ENCODE data around the gene RPS6KB1.

DNA sequence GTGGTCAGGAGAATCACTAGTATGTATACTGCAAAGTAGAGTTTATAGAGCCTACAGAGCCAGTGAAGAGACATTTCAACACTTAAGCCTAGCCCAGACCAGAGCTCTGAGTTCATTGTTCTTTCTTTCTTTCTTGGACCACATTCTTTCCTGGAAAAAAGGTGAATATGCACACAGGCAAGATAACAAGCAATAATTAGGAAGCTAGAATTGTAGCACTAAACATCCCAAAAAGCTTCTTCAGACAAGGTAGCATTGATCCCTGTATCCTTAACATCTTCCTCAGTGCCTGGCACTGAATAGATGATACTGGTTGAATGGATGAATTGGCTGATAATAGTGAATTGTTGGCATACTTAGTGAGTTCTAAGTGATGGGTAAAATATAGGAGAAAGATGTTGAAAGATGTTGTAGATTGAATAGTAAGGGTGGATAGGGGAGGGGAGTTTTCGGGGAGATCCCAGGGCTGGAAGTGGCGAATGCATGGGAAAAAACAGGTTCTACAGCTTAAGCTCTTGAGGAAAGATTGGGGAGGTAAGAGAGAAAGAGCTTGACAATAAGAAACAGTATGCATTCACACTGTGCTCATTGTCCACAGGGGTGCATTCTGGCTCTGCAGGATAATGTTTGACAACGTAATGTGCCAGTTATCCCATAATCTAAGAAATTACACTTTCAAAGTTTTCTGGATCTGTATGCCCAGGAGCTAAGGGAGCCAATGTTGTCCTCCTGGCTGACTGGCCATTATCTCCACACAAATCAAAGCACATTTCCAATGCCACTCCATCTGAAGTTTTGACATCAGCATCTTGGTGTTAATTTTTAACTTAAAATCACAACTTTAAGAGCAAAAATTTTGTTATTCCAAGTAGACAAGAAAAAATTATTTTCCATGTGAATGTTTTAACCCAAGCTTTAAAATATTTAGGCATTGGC lies 35.8 kb upstream of the RPS6KB1 start:
- no peak for TF ChIP-seq POLR2A (IDR thresholded peaks at IDR 0.05; ENCODE audit: extremely low read depth, insufficient read length)
- TF ChIP-seq, protein P1, sequence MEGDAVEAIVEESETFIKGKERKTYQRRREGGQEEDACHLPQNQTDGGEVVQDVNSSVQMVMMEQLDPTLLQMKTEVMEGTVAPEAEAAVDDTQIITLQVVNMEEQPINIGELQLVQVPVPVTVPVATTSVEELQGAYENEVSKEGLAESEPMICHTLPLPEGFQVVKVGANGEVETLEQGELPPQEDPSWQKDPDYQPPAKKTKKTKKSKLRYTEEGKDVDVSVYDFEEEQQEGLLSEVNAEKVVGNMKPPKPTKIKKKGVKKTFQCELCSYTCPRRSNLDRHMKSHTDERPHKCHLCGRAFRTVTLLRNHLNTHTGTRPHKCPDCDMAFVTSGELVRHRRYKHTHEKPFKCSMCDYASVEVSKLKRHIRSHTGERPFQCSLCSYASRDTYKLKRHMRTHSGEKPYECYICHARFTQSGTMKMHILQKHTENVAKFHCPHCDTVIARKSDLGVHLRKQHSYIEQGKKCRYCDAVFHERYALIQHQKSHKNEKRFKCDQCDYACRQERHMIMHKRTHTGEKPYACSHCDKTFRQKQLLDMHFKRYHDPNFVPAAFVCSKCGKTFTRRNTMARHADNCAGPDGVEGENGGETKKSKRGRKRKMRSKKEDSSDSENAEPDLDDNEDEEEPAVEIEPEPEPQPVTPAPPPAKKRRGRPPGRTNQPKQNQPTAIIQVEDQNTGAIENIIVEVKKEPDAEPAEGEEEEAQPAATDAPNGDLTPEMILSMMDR (IDR thresholded peaks at IDR 0.05; ENCODE audit: low read depth, low read length), result no peak

Data from NB4 (cell line).